OCI-LY3 (cell line): ENCODE data around the gene ARHGEF6.

ENCODE experiments used
- H2AFZ ChIP-seq: fragments of 200-600, 300-600 bp; shearing (Covaris generic); 2 replicates; pipeline ENCODE4 v1.6.0; 2014; ENCODE audit warnings: antibody characterized with exemption, low read depth, low read length
- H3K27ac ChIP-seq: fragments of 200-600, 300-600 bp; sonication (generic); 2 replicates; pipeline ENCODE4 v1.5.1; 2014; ENCODE audit warnings: mild to moderate bottlenecking, low read length, moderate library complexity, mixed read lengths
- H3K27me3 ChIP-seq: fragments of 200-600, 300-600 bp; sonication (generic); 2 replicates; pipeline ENCODE4 v1.6.1; 2014; ENCODE audit warnings: low read depth, low read length, mixed read lengths
- H3K36me3 ChIP-seq: fragments of 200-600, 300-600 bp; sonication (generic); replicated peaks from 2 replicates; pipeline ENCODE3; 2014; ENCODE audit warnings: low read depth, low read length, mixed read lengths
- H3K4me1 ChIP-seq: fragments of 300-600, 200-600 bp; sonication (generic); 2 replicates; pipeline ENCODE4 v1.6.1; 2014; ENCODE audit warnings: low read length, mixed read lengths
- H3K4me2 ChIP-seq: fragments of 200-600, 300-600 bp; sonication (generic); 2 replicates; pipeline ENCODE4 v1.6.1; 2014; ENCODE audit warnings: low read length, mixed read lengths
- H3K4me3 ChIP-seq: fragments of 300-600, 200-600 bp; sonication (generic); 2 replicates; pipeline ENCODE4 v1.5.1; 2014; ENCODE audit warnings: antibody characterized with exemption, mild to moderate bottlenecking, low read length, moderate library complexity
- H3K79me2 ChIP-seq: fragments of 300-600, 200-600 bp; shearing (Covaris generic); 2 replicates; pipeline ENCODE4 v1.6.1; 2014; ENCODE audit warnings: mild to moderate bottlenecking, low read length, mixed read lengths
- H3K9ac ChIP-seq: fragments of 300-600, 200-600 bp; shearing (Covaris generic); 2 replicates; pipeline ENCODE4 v1.6.0; 2014; ENCODE audit warnings: mild to moderate bottlenecking, low read length, moderate library complexity
- H3K9me3 ChIP-seq: fragments of 200-600, 300-600 bp; shearing (Covaris generic); 2 replicates; pipeline ENCODE4 v1.6.1; 2014; ENCODE audit warnings: low read length, mixed read lengths; ENCODE audit not compliant: insufficient read depth
- H4K20me1 ChIP-seq: fragments of 200-600, 300-600 bp; sonication (generic); 2 replicates; pipeline ENCODE4 v1.6.1; 2016; ENCODE audit warnings: low read length, mixed read lengths; ENCODE audit not compliant: insufficient read depth
- CTCF ChIP-seq: fragments of 200-600, 300-600 bp; sonication (generic); IDR thresholded peaks from 2 replicates; pipeline ENCODE4 v1.5.1; 2014; ENCODE audit warnings: antibody characterized with exemption, low read length, low read depth
- EZH2phosphoT487 ChIP-seq: fragments of 200-600 bp; shearing (Covaris generic); IDR thresholded peaks from 2 replicates; pipeline ENCODE4 v1.6.1; 2018; ENCODE audit warnings: antibody characterized with exemption, mixed run types, low read depth

The ARHGEF6 gene

GRCh38 chrX:136718091-136718490 is 62.6 kb downstream of the ARHGEF6 start:
- Histone ChIP-seq H3K4me1 (peaks cover 35% of the 10 kb centered on the region), H3K9ac (no peak overlapping the region), H3K9me3 (no peaks in the 10 kb centered on the region), H3K79me2 (no peaks in the 10 kb centered on the region), H3K27ac (no peak overlapping the region), H2AFZ (no peak overlapping the region), H3K4me3 (no peak overlapping the region), H3K4me2 (no peak overlapping the region), H3K36me3 (no peaks in the 10 kb centered on the region), H4K20me1 (no peaks in the 10 kb centered on the region), H3K27me3 (no peaks in the 10 kb centered on the region)
- TF ChIP-seq CTCF (no peak), EZH2phosphoT487 (no peak)

- peak overlapping the region; percentile 79 for H3K4me2 ChIP-seq
- no peak for TF ChIP-seq CTCF
- no peak for TF ChIP-seq EZH2phosphoT487
- peak overlapping the region; percentile 72 for H3K27ac ChIP-seq
Observed at GRCh38 chrX:136714626-136715599, 65.8 kb downstream of the ARHGEF6 start.

GRCh38 chrX:136712650-136713310 is 68.0 kb downstream of the ARHGEF6 start:
- Histone ChIP-seq H3K4me3 (no peak overlapping the region), H3K27ac (no peak overlapping the region), H3K4me1 (peaks cover 73% of the 10 kb centered on the region)

More at GRCh38 chrX:136714626-136715599, 65.8 kb downstream of the ARHGEF6 start:
- Histone ChIP-seq H4K20me1 (no peaks in the 10 kb centered on the region), H2AFZ (peak overlapping the region; percentile 10; the same call in 1 of the 2 replicates), H3K4me3 (peak overlapping the region; percentile 67), H3K27me3 (no peaks in the 10 kb centered on the region), H3K4me1 (peaks cover 58% of the 10 kb centered on the region), H3K9ac (peak overlapping the region; percentile 57), H3K36me3 (no peaks in the 10 kb centered on the region), H3K9me3 (no peaks in the 10 kb centered on the region), H3K79me2 (no peaks in the 10 kb centered on the region)

More at GRCh38 chrX:136712650-136713310, 68.0 kb downstream of the ARHGEF6 start:
- Histone ChIP-seq H2AFZ (no peak overlapping the region), H3K4me2 (no peak overlapping the region), H3K79me2 (no peaks in the 10 kb centered on the region), H3K9me3 (no peaks in the 10 kb centered on the region), H3K27me3 (no peaks in the 10 kb centered on the region), H3K9ac (no peak overlapping the region), H3K36me3 (no peaks in the 10 kb centered on the region), H4K20me1 (no peaks in the 10 kb centered on the region)
- no peak for TF ChIP-seq CTCF
- TF ChIP-seq EZH2phosphoT487: no peak
